Mammary microvascular endothelial cell (primary cell): ENCODE data around the gene ATP6V0A4. TPM values are rescaled to one million over a fixed set of nuclear protein-coding genes. Genes with fewer than 3 reads are reported as not detected.

Source experiments
- total RNA-seq: library from RNA; depleted of rRNA; stranded (reverse); fragments of >200 nt; gene quantifications from 2 replicates; pipeline ENCODE4 v1.2.3, GENCODE V29; 2015

Gene ATP6V0A4
- total RNA-seq, result 0.10 and 0.13 TPM in 2 replicates

GRCh38 chr7:138797715-138798320, at the start of gene ATP6V0A4, which contains the start of gene TMEM213:
ATP6V0A4 (minus strand) TSS chr7:138798196; CDS start chr7:138771247, 26,949 bp downstream.
TMEM213 (plus strand) TSS chr7:138797994; CDS start chr7:138798105, 111 bp downstream.

GRCh38 chr7:138700857-138701536, 97.0 kb downstream of the ATP6V0A4 start, which contains the start of gene SVOPL:
SVOPL (minus strand) TSS chr7:138701362; CDS start chr7:138679045, 22,317 bp downstream.

Other genes starting within 250 kb of the ATP6V0A4 start
- gene SVOPL, start 96.8 kb downstream of the ATP6V0A4 start, total RNA-seq, result not detected in 2 replicates
- gene TMEM213, start 202 bp downstream of the ATP6V0A4 start, total RNA-seq, result not detected in 2 replicates
- 3.1 and 3.8 TPM in 2 replicates for gene KIAA1549, start 183.2 kb upstream of the ATP6V0A4 start, total RNA-seq
- gene ZC3HAV1L, start 237.8 kb upstream of the ATP6V0A4 start, total RNA-seq, result 15.3 and 23.7 TPM in 2 replicates